H1 (cell line): ENCODE results near the gene APOC3. TPM values are rescaled to one million over a fixed set of nuclear protein-coding genes. Genes with fewer than 3 reads are reported as not detected.

Experiments
- CTCF ChIA-PET: fragments of 300-600 bp; sonication (Branson Sonifier 250); formaldehyde crosslinking; loops from one replicate; lab custom pipeline; 2021; ENCODE audit not compliant: partially characterized antibody; lab: Charles Lee
- POLR2A ChIA-PET: fragments of 300-600 bp; sonication (Branson Sonifier 250); formaldehyde crosslinking; loops from one replicate; lab custom pipeline; 2021; ENCODE audit warnings: inconsistent platforms; ENCODE audit not compliant: partially characterized antibody; lab: Charles Lee
- DNase-seq, 2 experiments: peaks; one replicate each; pipeline versions ENCODE4 v3.0.0 to v3.0.0-alpha.2; 2010 to 2022; ENCODE audit warnings: low spot score in 2 of 2, low read depth in 1 of 2, mixed read lengths in 1 of 2
- FAIRE-seq: peaks from 2 replicates; lab custom pipeline; 2011; peaks lifted over from hg19 to GRCh38; lab: Jason Lieb, UNC
- H2AFZ ChIP-seq: 2 replicates; pipeline ENCODE4 v1.8.1; 2012; ENCODE audit warnings: low read length, inconsistent platforms
- H2AK5ac ChIP-seq: 2 replicates; pipeline ENCODE4 v1.6.1; 2013; ENCODE audit warnings: low read depth, low read length
- H2BK120ac ChIP-seq: replicated peaks from 2 replicates; pipeline ENCODE3; 2013; ENCODE audit warnings: low read depth, low read length, inconsistent platforms
- H2BK12ac ChIP-seq: 2 replicates; pipeline ENCODE4 v1.6.1; 2013; ENCODE audit warnings: low read depth, low read length
- H2BK15ac ChIP-seq: 2 replicates; pipeline ENCODE4 v1.6.1; 2013; ENCODE audit warnings: low read length
- H2BK20ac ChIP-seq: 2 replicates; pipeline ENCODE4 v1.6.1; 2013; ENCODE audit warnings: low read length
- H2BK5ac ChIP-seq: 2 replicates; pipeline ENCODE4 v1.6.1; 2013; ENCODE audit warnings: low read depth, low read length
- H3K14ac ChIP-seq: 2 replicates; pipeline ENCODE4 v1.6.1; 2013; ENCODE audit warnings: inconsistent platforms; ENCODE audit not compliant: insufficient read length
- H3K18ac ChIP-seq: 2 replicates; pipeline ENCODE4 v1.6.1; 2013; ENCODE audit warnings: low read length; ENCODE audit errors: extremely low read depth
- H3K23ac ChIP-seq: 2 replicates; pipeline ENCODE4 v1.6.1; 2013; ENCODE audit warnings: inconsistent platforms; ENCODE audit not compliant: insufficient read length
- H3K23me2 ChIP-seq: 2 replicates; pipeline ENCODE4 v1.6.1; 2013; ENCODE audit warnings: low read depth, low read length
- H3K27ac ChIP-seq: 2 replicates; pipeline ENCODE4 v1.6.1; 2011; ENCODE audit warnings: low read depth, low read length, inconsistent platforms
- H3K27me3 ChIP-seq, 4 experiments: replicated peaks in 1 of 4; 1 replicate in 1 of 4; 2 replicates in 3 of 4; pipeline versions ENCODE4 v1.6.1 to v1.8.1; 2011 to 2013; ENCODE audit warnings: low read length in 3 of 4, mild to moderate bottlenecking in 3 of 4, inconsistent platforms in 2 of 4, mixed read lengths in 2 of 4, moderate library complexity in 1 of 4; ENCODE audit not compliant: control insufficient read depth in 3 of 4, insufficient read depth in 3 of 4; ENCODE audit errors: extremely low read depth in 1 of 4
- H3K36me3 ChIP-seq, 4 experiments: 2 replicates each; pipeline versions ENCODE4 v1.6.1 to v1.8.1; 2011 to 2013; ENCODE audit warnings: mild to moderate bottlenecking in 4 of 4, low read length in 3 of 4, moderate library complexity in 2 of 4, control low read depth in 1 of 4, inconsistent platforms in 1 of 4; ENCODE audit not compliant: insufficient read depth in 4 of 4, control insufficient read depth in 2 of 4
- H3K4ac ChIP-seq: replicated peaks from 2 replicates; pipeline ENCODE3; 2013; ENCODE audit warnings: low read length, low read depth, mixed read lengths, inconsistent platforms; ENCODE audit not compliant: insufficient read length
- H3K4me1 ChIP-seq, 4 experiments: replicated peaks in 1 of 4; 1 replicate in 1 of 4; 2 replicates in 3 of 4; pipeline versions ENCODE4 v1.6.1 to v1.8.1; 2011 to 2013; ENCODE audit warnings: low read length in 3 of 4, inconsistent platforms in 2 of 4, mixed read lengths in 1 of 4; ENCODE audit not compliant: insufficient read depth in 4 of 4, control insufficient read depth in 3 of 4
- H3K4me2 ChIP-seq, 2 experiments: 2 replicates each; pipeline versions ENCODE4 v1.6.1 to v1.8.1; 2011 to 2013; ENCODE audit warnings: low read depth in 2 of 2, low read length in 2 of 2, control low read depth in 1 of 2, inconsistent platforms in 1 of 2, mild to moderate bottlenecking in 1 of 2; ENCODE audit not compliant: insufficient read depth in 1 of 2
- H3K4me3 ChIP-seq, 4 experiments: fragments of 200-600, 300-600 bp in 1 of 4; sonication (generic), shearing (Covaris generic), sonication (Bioruptor Twin) in 1 of 4; 2 replicates each; pipeline versions ENCODE4 v1.5.1 to v1.8.1; 2011 to 2016; ENCODE audit warnings: low read length in 4 of 4, low read depth in 3 of 4, control low read depth in 2 of 4, inconsistent platforms in 2 of 4, mild to moderate bottlenecking in 2 of 4, mixed read lengths in 1 of 4, moderate library complexity in 1 of 4; ENCODE audit not compliant: insufficient read depth in 2 of 4; ENCODE audit errors: extremely low read depth in 1 of 4
- H3K56ac ChIP-seq: replicated peaks from 2 replicates; pipeline ENCODE3; 2013; ENCODE audit warnings: low read depth, mild to moderate bottlenecking, mixed read lengths, low read length, inconsistent platforms; ENCODE audit not compliant: insufficient read length
- H3K79me1 ChIP-seq: 2 replicates; pipeline ENCODE4 v1.6.1; 2013; ENCODE audit warnings: low read depth, low read length, control low read depth
- H3K79me2 ChIP-seq, 2 experiments: 2 replicates each; pipeline versions ENCODE4 v1.6.1 to v1.8.1; 2012 to 2013; ENCODE audit warnings: low read length in 2 of 2, mild to moderate bottlenecking in 2 of 2, inconsistent platforms in 1 of 2; ENCODE audit not compliant: insufficient read depth in 2 of 2, control insufficient read depth in 1 of 2
- H3K9ac ChIP-seq, 4 experiments: replicated peaks in 1 of 4; 1 replicate in 1 of 4; 2 replicates in 3 of 4; pipeline versions ENCODE4 v1.6.1 to v1.8.1; 2011 to 2013; ENCODE audit warnings: low read depth in 3 of 4, low read length in 3 of 4, control low read depth in 2 of 4, mild to moderate bottlenecking in 2 of 4, moderate library complexity in 2 of 4, inconsistent platforms in 1 of 4; ENCODE audit errors: extremely low read depth in 1 of 4
- H3K9me3 ChIP-seq, 2 experiments: 2 replicates each; pipeline versions ENCODE4 v1.6.1 to v1.8.1; 2012 to 2013; ENCODE audit warnings: mild to moderate bottlenecking in 2 of 2, moderate library complexity in 2 of 2, control low read depth in 1 of 2, inconsistent platforms in 1 of 2, low read depth in 1 of 2, low read length in 1 of 2, mixed read lengths in 1 of 2; ENCODE audit not compliant: insufficient read depth in 2 of 2
- H4K20me1 ChIP-seq, 2 experiments: replicated peaks in 1 of 2; 2 replicates each; pipeline versions ENCODE3 to v1.8.1; 2011 to 2013; ENCODE audit warnings: inconsistent platforms in 2 of 2, low read length in 2 of 2, mild to moderate bottlenecking in 1 of 2; ENCODE audit not compliant: insufficient read depth in 2 of 2, control insufficient read depth in 1 of 2
- H4K5ac ChIP-seq: 2 replicates; pipeline ENCODE4 v1.6.1; 2013; ENCODE audit warnings: low read length, low read depth, mixed read lengths, inconsistent platforms; ENCODE audit not compliant: insufficient read length
- H4K8ac ChIP-seq: 2 replicates; pipeline ENCODE4 v1.8.0; 2013; ENCODE audit warnings: mild to moderate bottlenecking, moderate library complexity, low read length, inconsistent platforms; ENCODE audit not compliant: insufficient read depth; ENCODE audit errors: extremely low read depth
- H4K91ac ChIP-seq: replicated peaks from 2 replicates; pipeline ENCODE3; 2013; ENCODE audit warnings: low read length, mixed read lengths, inconsistent platforms; ENCODE audit not compliant: insufficient read length
- ATF3 ChIP-seq: IDR thresholded peaks from 2 replicates; pipeline ENCODE4 v1.6.1; 2011; ENCODE audit warnings: low read depth, mild to moderate bottlenecking, low read length; ENCODE audit not compliant: insufficient read depth
- CREB1 ChIP-seq: IDR thresholded peaks from 2 replicates; pipeline ENCODE4 v1.6.1; 2012; ENCODE audit warnings: inconsistent platforms
- CTBP2 ChIP-seq: IDR thresholded peaks from 2 replicates; pipeline ENCODE4 v1.7.0; 2011; ENCODE audit warnings: borderline replicate concordance, mild to moderate bottlenecking, moderate library complexity, mixed read lengths, low read length; ENCODE audit not compliant: insufficient read depth, insufficient read length
- KDM4A ChIP-seq: IDR thresholded peaks from one replicate; pipeline ENCODE4 v1.7.1; 2012; ENCODE audit warnings: low read depth, mild to moderate bottlenecking, moderate library complexity, low read length, inconsistent platforms; ENCODE audit not compliant: severe bottlenecking
- NRF1 ChIP-seq: IDR thresholded peaks from 2 replicates; pipeline ENCODE4 v1.6.1; 2011; ENCODE audit warnings: mild to moderate bottlenecking, low read depth, low read length, improper control_type of control experiment
- RAD21 ChIP-seq, 2 experiments: IDR thresholded peaks in 1 of 2; conservative IDR thresholded peaks in 1 of 2; 2 replicates each; pipeline ENCODE4 v1.6.1; 2011; ENCODE audit warnings: low read depth in 2 of 2, low read length in 2 of 2, improper control_type of control experiment in 1 of 2, inconsistent platforms in 1 of 2, mild to moderate bottlenecking in 1 of 2, moderate library complexity in 1 of 2
- SP2 ChIP-seq: IDR thresholded peaks from 2 replicates; pipeline ENCODE4 v1.6.1; 2012; ENCODE audit warnings: mild to moderate bottlenecking, low read length, inconsistent platforms
- TEAD4 ChIP-seq: IDR thresholded peaks from 2 replicates; pipeline ENCODE4 v1.6.1; 2012; ENCODE audit warnings: low read depth, low read length, inconsistent platforms, mixed read lengths
- WGBS, 2 experiments: shearing (Covaris generic) in 1 of 2; methylation state at CpG; one replicate each; pipeline versions ENCODE4 v1.1.6 to v1.1.7; 2013 to 2015; ENCODE audit warnings: low lambda C conversion rate in 2 of 2, mixed read lengths in 2 of 2, inconsistent platforms in 1 of 2, low coverage in 1 of 2, missing lambda C conversion rate in 1 of 2; ENCODE audit not compliant: insufficient replicate concordance in 2 of 2, insufficient coverage in 1 of 2, insufficient read length in 1 of 2; ENCODE audit errors: extremely low coverage in 1 of 2, missing lambda C conversion rate in 1 of 2; 5-methylcytosine and 5-hydroxymethylcytosine counted together
- polyA plus RNA-seq, 7 experiments: library from polyadenylated mRNA; depleted of rRNA in 3 of 7; stranded (reverse) in 5 of 7; unstranded in 2 of 7; fragments of >200 nt in 5 of 7; fragments of 200-250 nt in 2 of 7; gene quantifications; 1 replicate in 5 of 7; 2 replicates in 1 of 7; 4 replicates in 1 of 7; pipeline versions ENCODE4 v1.2.1 to v1.2.3, GENCODE V29; 2011 to 2013; ENCODE audit warnings: missing spikeins in 2 of 7, mixed read lengths in 2 of 7
- total RNA-seq: library from RNA; stranded (reverse); fragmentation: NEBNext Ultra II Directional; extraction: Animal tissue kit (Norgen Biotek cat#: 25700); gene quantifications from 2 replicates; pipeline ENCODE4 v1.2.1, GENCODE V29; 2021
- TF ChIP-seq, protein P1 (sequence below): IDR thresholded peaks from 2 replicates; pipeline ENCODE4 v1.6.1; 2012; ENCODE audit warnings: inconsistent platforms

The APOC3 gene
- total and polyA plus RNA-seq, 2 of the 8 experiments (the other 6 are each of a cell fraction or from before 2014, with no cell fraction given) = not detected

DNA sequence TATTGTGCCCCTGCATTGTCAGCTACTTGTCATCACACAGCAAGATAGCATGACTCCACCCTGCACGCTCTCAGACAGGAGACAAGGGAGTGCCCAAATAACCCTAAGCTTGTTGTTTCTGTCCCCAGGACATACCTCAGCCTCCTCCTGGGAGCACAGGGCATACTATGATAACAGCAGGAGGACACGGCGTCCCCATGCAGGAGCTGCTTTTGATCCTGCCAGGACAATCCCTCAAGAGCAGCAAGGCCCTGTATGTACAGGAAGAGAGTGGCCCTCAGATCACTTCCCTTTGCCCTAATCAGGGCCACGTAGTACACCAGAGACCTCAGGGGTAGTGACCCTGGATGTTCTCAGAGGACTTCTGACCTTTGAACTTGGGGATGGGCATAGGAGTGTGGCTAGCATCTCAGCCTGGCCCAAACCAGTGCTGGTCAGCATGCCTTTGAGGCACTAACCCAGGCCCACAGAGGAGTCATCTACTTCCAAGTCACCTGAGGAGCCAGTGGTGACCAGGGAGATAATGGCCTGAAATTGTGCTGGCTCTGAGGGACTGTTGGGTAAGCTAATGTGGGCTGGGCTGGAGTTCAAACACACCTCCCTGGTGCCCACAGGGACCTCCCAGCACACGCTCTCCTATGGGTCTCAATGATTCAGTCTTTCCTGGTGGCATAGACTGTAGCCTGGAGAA, 15.8 kb upstream of the APOC3 start:
- no peak overlapping the region for H3K4me2 ChIP-seq
- H3K4ac ChIP-seq = no peak overlapping the region
- no peak overlapping the region for H2AK5ac ChIP-seq
- no peaks in the 10 kb centered on the region for H3K27me3 ChIP-seq
- H3K18ac ChIP-seq = no peak overlapping the region
- H3K14ac ChIP-seq = no peak overlapping the region
- POLR2A ChIA-PET = interaction anchor here (1.4 kb wide), 1 partner anchor 22 kb away, joined by 3 read pairs; no protein-coding TSS in a partner anchor
- no peaks in the 10 kb centered on the region for H3K79me2 ChIP-seq
- no peaks in the 10 kb centered on the region for H3K4me1 ChIP-seq
- H2BK20ac ChIP-seq = no peak overlapping the region
- no peaks in the 10 kb centered on the region for H3K36me3 ChIP-seq
- no peaks in the 10 kb centered on the region for H3K79me1 ChIP-seq
- no peak overlapping the region; the same call in 1 of the 2 replicates for H4K8ac ChIP-seq
- DNase-seq (no peak), FAIRE-seq (no peak)
- no peak overlapping the region for H4K91ac ChIP-seq
- H2BK5ac ChIP-seq = no peak overlapping the region
- H3K9ac ChIP-seq = no peak overlapping the region
- no peak overlapping the region for H2BK12ac ChIP-seq
- H2AFZ ChIP-seq = no peak overlapping the region
- H3K23me2 ChIP-seq = no peaks in the 10 kb centered on the region; the same call in 1 of the 2 replicates
- H3K23ac ChIP-seq = no peak overlapping the region
- no peak overlapping the region for H3K56ac ChIP-seq
- H2BK120ac ChIP-seq = no peak overlapping the region
- no peak overlapping the region for H3K27ac ChIP-seq
- CTCF ChIA-PET = interaction anchor here (0.6 to 2.0 kb wide), 11 partner anchors 9 to 325 kb away, joined by 3 to 11 read pairs (median 5); partner anchors contain the start of genes APOA1, APOA4 and APOA5
- WGBS, 2 experiments = 72% methylated on average over 5 of the region's 5 CpGs; no CpG with 5 or more reads in 1 of the 2 experiments
- H4K5ac ChIP-seq = no peak overlapping the region
- no peaks in the 10 kb centered on the region for H3K9me3 ChIP-seq
- no peak overlapping the region for H3K4me3 ChIP-seq
- no peaks in the 10 kb centered on the region for H4K20me1 ChIP-seq
- H2BK15ac ChIP-seq = no peak overlapping the region
- no peak for TF ChIP-seq RAD21 (IDR thresholded peaks at IDR 0.05 in 1 of 2, conservative IDR thresholded peaks at IDR 0.05 in 1 of 2; ENCODE audit: low read depth in 2 of 2, low read length in 2 of 2)
- TF ChIP-seq CTBP2 = no peak
- no peak for TF ChIP-seq CREB1
- TF ChIP-seq SP2 = no peak
- TF ChIP-seq TEAD4 = no peak
- TF ChIP-seq, protein P1, sequence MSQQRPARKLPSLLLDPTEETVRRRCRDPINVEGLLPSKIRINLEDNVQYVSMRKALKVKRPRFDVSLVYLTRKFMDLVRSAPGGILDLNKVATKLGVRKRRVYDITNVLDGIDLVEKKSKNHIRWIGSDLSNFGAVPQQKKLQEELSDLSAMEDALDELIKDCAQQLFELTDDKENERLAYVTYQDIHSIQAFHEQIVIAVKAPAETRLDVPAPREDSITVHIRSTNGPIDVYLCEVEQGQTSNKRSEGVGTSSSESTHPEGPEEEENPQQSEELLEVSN = no peak
- TF ChIP-seq KDM4A = no peak
- no peak for TF ChIP-seq ATF3
- no peak for TF ChIP-seq NRF1
